Effector memory CD4-positive, alpha-beta T cell (primary cell): Measurements from ENCODE around the gene LHX3.
"Not testable (repeated sequence)": the region's sequence is repeated elsewhere in the genome, so short reads cannot be mapped to it uniquely, and the experiment has no call there.

Source experiments
- DNase-seq, 3 donors: peaks; one replicate each; pipeline ENCODE4 v3.0.0-alpha.2; 2020
- H3K27ac ChIP-seq: 2 replicates; pipeline ENCODE4 v1.7.0; 2013; ENCODE audit warnings: mild to moderate bottlenecking, low read length, moderate library complexity; ENCODE audit not compliant: insufficient read depth, poor library complexity, severe bottlenecking
- H3K27me3 ChIP-seq: replicated peaks from 2 replicates; pipeline ENCODE4 v1.7.0; 2013; ENCODE audit warnings: mild to moderate bottlenecking, low read length; ENCODE audit not compliant: insufficient read depth, control insufficient read depth, poor library complexity, severe bottlenecking
- H3K36me3 ChIP-seq: 2 replicates; pipeline ENCODE4 v1.7.0; 2013; ENCODE audit warnings: mild to moderate bottlenecking, low read length, moderate library complexity; ENCODE audit not compliant: control insufficient read depth, insufficient read depth
- H3K4me1 ChIP-seq: 2 replicates; pipeline ENCODE4 v1.7.0; 2013; ENCODE audit warnings: low read length, mild to moderate bottlenecking; ENCODE audit not compliant: control insufficient read depth, insufficient read depth, poor library complexity, severe bottlenecking
- H3K4me3 ChIP-seq: 2 replicates; pipeline ENCODE4 v1.7.0; 2013; ENCODE audit warnings: low read length, low read depth, mild to moderate bottlenecking; ENCODE audit not compliant: insufficient read depth, poor library complexity, severe bottlenecking
- H3K9me3 ChIP-seq: 2 replicates; pipeline ENCODE4 v1.7.0; 2013; ENCODE audit warnings: mild to moderate bottlenecking, low read length, moderate library complexity; ENCODE audit not compliant: control insufficient read depth

Gene LHX3

GRCh38 chr9:136153381-136154065 is 51.4 kb downstream of the LHX3 start:
- H3K27me3 ChIP-seq = peaks cover 12% of the 10 kb centered on the region

DNA sequence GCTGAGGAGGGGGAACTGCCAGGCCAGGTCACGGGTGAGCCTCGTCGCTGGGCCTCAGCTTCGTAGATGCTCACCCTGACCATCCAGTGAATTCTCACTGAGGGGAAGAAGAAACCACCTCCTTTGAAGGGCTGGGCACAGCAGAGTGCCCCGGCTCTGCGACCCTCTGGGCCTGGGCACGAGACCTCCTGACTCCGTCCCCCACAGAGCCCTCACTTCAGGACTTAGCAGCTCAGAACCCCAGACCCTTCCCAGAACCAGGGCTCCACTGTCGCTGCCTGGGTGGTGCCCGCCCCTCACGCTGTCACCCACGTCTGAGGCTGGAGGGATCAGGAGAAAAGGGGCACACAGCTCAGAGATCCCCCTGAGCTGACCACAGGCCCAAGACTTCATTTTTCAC is 52.0 kb downstream of the LHX3 start:
- no peaks in the 10 kb centered on the region for H3K36me3 ChIP-seq
- DNase-seq = no peak
- peaks cover 12% of the 10 kb centered on the region for H3K27me3 ChIP-seq
- H3K9me3 ChIP-seq = no peaks in the 10 kb centered on the region
- no peak overlapping the region for H3K27ac ChIP-seq
- no peaks in the 10 kb centered on the region for H3K4me1 ChIP-seq
- no peak overlapping the region for H3K4me3 ChIP-seq

More at GRCh38 chr9:136153381-136154065, 51.4 kb downstream of the LHX3 start:
- DNase-seq = no peak
- H3K4me3 ChIP-seq = no peak overlapping the region
- H3K36me3 ChIP-seq = no peaks in the 10 kb centered on the region
- H3K9me3 ChIP-seq = no peaks in the 10 kb centered on the region
- no peaks in the 10 kb centered on the region for H3K4me1 ChIP-seq
- H3K27ac ChIP-seq = no peak overlapping the region

- H3K27me3 ChIP-seq = peaks cover 12% of the 10 kb centered on the region
Observed at GRCh38 chr9:136152543-136152866, 52.4 kb downstream of the LHX3 start.

GRCh38 chr9:136151848-136152542 is 52.9 kb downstream of the LHX3 start:
- Histone ChIP-seq H3K9me3 (no peaks in the 10 kb centered on the region), H3K4me1 (no peaks in the 10 kb centered on the region), H3K4me3 (no peak overlapping the region), H3K27ac (no peak overlapping the region), H3K36me3 (no peaks in the 10 kb centered on the region), H3K27me3 (peaks cover 12% of the 10 kb centered on the region)
- DNase-seq = no peak

More at GRCh38 chr9:136152543-136152866, 52.4 kb downstream of the LHX3 start:
- no peaks in the 10 kb centered on the region for H3K9me3 ChIP-seq
- H3K4me1 ChIP-seq = no peaks in the 10 kb centered on the region
- H3K36me3 ChIP-seq = no peaks in the 10 kb centered on the region
- H3K27ac ChIP-seq = no peak overlapping the region
- no peak overlapping the region for H3K4me3 ChIP-seq
- no peak for DNase-seq

- H3K27me3 ChIP-seq = peaks cover 7% of the 10 kb centered on the region
- no peak overlapping the region for H3K27ac ChIP-seq
- H3K9me3 ChIP-seq = no peaks in the 10 kb centered on the region
- H3K4me1 ChIP-seq = no peaks in the 10 kb centered on the region
- H3K4me3 ChIP-seq = no peak overlapping the region
- no peak for DNase-seq
- no peaks in the 10 kb centered on the region for H3K36me3 ChIP-seq
Observed at GRCh38 chr9:136151214-136151804, 53.6 kb downstream of the LHX3 start.

GRCh38 chr9:136150664-136151213 is 54.2 kb downstream of the LHX3 start:
- not testable (repeated sequence) for H3K27ac ChIP-seq, H3K4me3 ChIP-seq, DNase-seq, H3K4me1 ChIP-seq, H3K27me3 ChIP-seq, H3K36me3 ChIP-seq, H3K9me3 ChIP-seq

DNA sequence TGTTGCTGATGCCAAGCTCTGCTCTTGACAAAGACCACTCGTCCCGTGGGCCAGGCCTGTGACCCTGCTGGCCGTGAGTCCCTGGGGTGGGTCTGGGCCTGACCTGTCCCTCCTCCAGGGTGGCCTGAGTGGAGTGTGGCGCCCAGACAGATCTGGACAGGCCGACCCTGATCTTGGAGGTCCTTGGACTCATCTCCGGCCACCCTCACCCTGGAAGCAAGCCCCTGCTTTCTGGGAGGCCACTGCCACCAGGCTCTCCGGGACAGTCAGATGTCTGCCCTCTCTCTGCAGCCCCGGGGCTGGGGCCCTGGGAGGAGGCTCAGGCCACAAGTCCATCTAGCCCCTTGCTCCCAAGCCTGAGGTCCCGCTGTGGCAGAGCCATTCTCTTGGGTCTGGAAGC is 55.1 kb downstream of the LHX3 start:
- no peaks in the 10 kb centered on the region for H3K36me3 ChIP-seq
- no peak for DNase-seq
- no peak overlapping the region for H3K4me3 ChIP-seq
- H3K4me1 ChIP-seq = no peaks in the 10 kb centered on the region
- H3K27me3 ChIP-seq = peaks cover 14% of the 10 kb centered on the region
- H3K27ac ChIP-seq = no peak overlapping the region
- no peaks in the 10 kb centered on the region for H3K9me3 ChIP-seq

GRCh38 chr9:136149337-136149736 is 55.6 kb downstream of the LHX3 start:
- no peaks in the 10 kb centered on the region for H3K9me3 ChIP-seq
- peaks cover 11% of the 10 kb centered on the region for H3K27me3 ChIP-seq
- H3K36me3 ChIP-seq = no peaks in the 10 kb centered on the region
- H3K4me1 ChIP-seq = no peaks in the 10 kb centered on the region
- H3K4me3 ChIP-seq = no peak overlapping the region
- DNase-seq = no peak
- H3K27ac ChIP-seq = no peak overlapping the region

DNA sequence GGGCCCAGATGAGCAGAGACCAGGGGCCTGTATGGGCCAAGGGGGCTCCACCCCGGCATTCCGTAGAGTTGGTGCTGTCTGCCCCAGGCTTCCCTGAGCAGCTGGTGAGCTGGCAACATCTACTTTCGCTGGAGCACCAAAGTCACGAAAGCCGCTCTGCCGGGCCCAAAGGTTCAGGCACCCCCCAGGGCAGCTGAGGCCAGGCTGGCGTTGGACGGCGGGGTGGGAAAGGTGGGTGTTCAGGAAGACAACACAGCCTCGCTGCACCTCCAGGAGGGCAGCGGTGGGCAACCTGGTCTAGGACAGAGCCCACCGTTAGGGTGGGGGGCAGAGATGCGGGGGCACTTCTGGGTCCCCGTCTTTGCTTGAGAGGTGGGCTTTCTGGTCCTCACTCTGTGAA is 56.2 kb downstream of the LHX3 start:
- no peaks in the 10 kb centered on the region for H3K9me3 ChIP-seq
- H3K4me1 ChIP-seq = no peaks in the 10 kb centered on the region
- H3K36me3 ChIP-seq = no peaks in the 10 kb centered on the region
- DNase-seq = no peak
- H3K4me3 ChIP-seq = no peak overlapping the region
- no peak overlapping the region for H3K27ac ChIP-seq
- H3K27me3 ChIP-seq = peaks cover 11% of the 10 kb centered on the region
